Tibial nerve (tissue), 4 donors: ENCODE measurements around the gene ABCB10. TPM values are rescaled to one million over a fixed set of nuclear protein-coding genes. Genes with fewer than 3 reads are reported as not detected.
A peak's percentile ranks its signal among the peaks of the same experiment; 100 is the strongest.

Experiments used
- DNase-seq, 2 donors: peaks; one replicate each; pipeline ENCODE4 v3.0.0-alpha.2; 2019; ENCODE audit warnings: low spot score in 2 of 2
- H3K27ac ChIP-seq, 4 donors: fragments of 200-600 bp; sonication (generic) in 3 of 4; one replicate each; pipeline ENCODE4 v1.5.1; 2017 to 2019; ENCODE audit warnings: mild to moderate bottlenecking in 1 of 4
- H3K27me3 ChIP-seq, 2 donors: fragments of 200-600 bp; sonication (generic) in 1 of 2; one replicate each; pipeline versions ENCODE4 v1.5.1 to v1.6.0; 2017 to 2019
- H3K36me3 ChIP-seq, 3 donors: fragments of 200-600 bp; sonication (generic); one replicate each; pipeline ENCODE4 v1.5.1; 2018 to 2019
- H3K4me1 ChIP-seq, 4 donors: fragments of 200-600 bp; sonication (generic) in 3 of 4; one replicate each; pipeline ENCODE4 v1.5.1; 2017 to 2019
- H3K4me3 ChIP-seq, 4 donors: fragments of 200-600 bp; sonication (generic) in 3 of 4; one replicate each; pipeline ENCODE4 v1.5.1; 2017 to 2019; ENCODE audit warnings: mild to moderate bottlenecking in 1 of 4, moderate library complexity in 1 of 4
- H3K9me3 ChIP-seq, 4 donors: fragments of 200-600 bp; sonication (generic) in 3 of 4; one replicate each; pipeline ENCODE4 v1.5.1; 2017 to 2019
- CTCF ChIP-seq, 5 experiments: fragments of 200-600 bp in 3 of 5; fragments of 450-650 bp in 2 of 5; sonication (generic) in 3 of 5; IDR thresholded peaks; one replicate each; pipeline ENCODE4 v1.5.1; 2016 to 2019; ENCODE audit warnings: antibody characterized with exemption in 5 of 5, mild to moderate bottlenecking in 3 of 5, moderate library complexity in 2 of 5
- EP300 ChIP-seq, 2 donors: sonication (generic); formaldehyde crosslinking; IDR thresholded peaks; one replicate each; pipeline ENCODE4 v1.6.1; 2017; ENCODE audit warnings: antibody characterized with exemption in 2 of 2, mild to moderate bottlenecking in 1 of 2
- POLR2A ChIP-seq, 2 donors: fragments of 450-650 bp; IDR thresholded peaks; one replicate each; pipeline ENCODE4 v1.6.1; 2017; ENCODE audit warnings: antibody characterized with exemption in 2 of 2, mild to moderate bottlenecking in 2 of 2, moderate library complexity in 2 of 2
- WGBS, 2 donors: methylation state at CpG; one replicate each; pipeline ENCODE4 v1.1.5; 2018; 5-methylcytosine and 5-hydroxymethylcytosine counted together
- total RNA-seq, 4 donors: library from RNA; depleted of rRNA; stranded (reverse); fragments of >200 nt; gene quantifications; one replicate each; pipeline ENCODE4 v1.1.0, GENCODE V29; 2016

Gene ABCB10
- total RNA-seq, 4 donors from 2014 or later = 24.7 to 39.1 (median 27.2) TPM

DNA sequence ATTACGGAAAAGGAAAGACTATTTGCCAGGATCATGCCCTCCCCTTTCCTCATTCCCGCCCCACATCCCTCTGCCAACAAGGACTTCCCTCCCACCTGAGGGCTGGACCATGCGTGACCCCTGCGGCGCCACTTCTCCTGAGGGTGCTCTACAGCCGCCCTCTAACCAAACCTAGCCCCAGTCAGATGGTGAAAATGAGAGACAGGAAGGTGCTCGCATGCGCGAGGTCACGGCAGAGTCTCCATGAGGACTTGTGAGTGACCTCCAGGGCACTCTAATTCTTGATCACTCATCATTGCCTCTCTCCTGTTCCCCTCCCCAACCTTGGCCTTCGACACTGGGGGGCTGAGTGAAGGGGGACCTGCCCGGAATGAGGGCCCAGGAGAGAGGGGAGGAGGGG lies 35.3 kb upstream of the ABCB10 start:
- Histone ChIP-seq H3K9me3 (no peaks in the 10 kb centered on the region), H3K27me3 (no peaks in the 10 kb centered on the region), H3K36me3 (peaks cover 0 to 49% (median 4%) of the 10 kb centered on the region in 3 donors), H3K27ac (no peak overlapping the region), H3K4me1 (peaks cover 0 to 20% (median 0%) of the 10 kb centered on the region in 4 donors), H3K4me3 (no peak overlapping the region)
- DNase-seq = no peak
- WGBS, 2 donors = 93% methylated on average over 12 of the region's 12 CpGs
- TF ChIP-seq EP300 (IDR thresholded peaks at IDR 0.05) (no peak), POLR2A (IDR thresholded peaks at IDR 0.05) (no peak), CTCF (IDR thresholded peaks at IDR 0.05) (no peak)

DNA sequence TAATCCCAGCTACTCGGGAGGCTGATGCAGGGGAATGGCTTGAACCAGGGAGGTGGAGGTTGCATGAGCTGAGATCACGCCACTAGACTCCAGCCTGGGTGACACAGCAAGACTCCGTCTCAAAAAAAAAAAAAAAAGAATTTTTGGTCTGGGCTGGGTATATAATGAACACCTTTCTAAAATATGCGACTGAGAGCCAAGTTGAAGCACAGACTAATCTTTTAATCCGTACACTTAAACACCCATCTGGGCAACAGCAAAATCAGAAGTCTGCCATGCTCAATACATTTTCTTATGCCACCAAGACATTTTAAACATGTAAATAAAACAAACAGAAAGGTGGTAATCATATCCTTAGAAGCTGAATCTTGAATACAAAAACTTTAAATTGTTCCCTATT lies 31.6 kb upstream of the ABCB10 start:
- 92 to 96% methylated on average over 5 of the region's 5 CpGs for WGBS, 2 donors
- no peak for DNase-seq
- Histone ChIP-seq H3K36me3 (peaks cover 0 to 53% (median 4%) of the 10 kb centered on the region in 3 donors), H3K4me3 (no peak overlapping the region), H3K4me1 (no peaks in the 10 kb centered on the region), H3K9me3 (no peaks in the 10 kb centered on the region), H3K27me3 (no peaks in the 10 kb centered on the region), H3K27ac (no peak overlapping the region)
- TF ChIP-seq CTCF (IDR thresholded peaks at IDR 0.05) (no peak), POLR2A (IDR thresholded peaks at IDR 0.05) (no peak), EP300 (IDR thresholded peaks at IDR 0.05) (no peak)

GRCh38 chr1:229585338-229585737 lies 26.8 kb upstream of the ABCB10 start:
- Histone ChIP-seq H3K27me3 (no peaks in the 10 kb centered on the region), H3K4me3 (no peak overlapping the region), H3K9me3 (no peaks in the 10 kb centered on the region), H3K27ac (no peak overlapping the region), H3K36me3 (peaks cover 0 to 13% (median 0%) of the 10 kb centered on the region in 3 donors), H3K4me1 (peaks cover 0 to 13% (median 0%) of the 10 kb centered on the region in 4 donors)
- DNase-seq = no peak
- no peak for TF ChIP-seq EP300 (IDR thresholded peaks at IDR 0.05)
- no peak for TF ChIP-seq POLR2A (IDR thresholded peaks at IDR 0.05)
- no peak for TF ChIP-seq CTCF (IDR thresholded peaks at IDR 0.05)
- 69 to 76% methylated on average over 2 of the region's 2 CpGs for WGBS, 2 donors

DNA sequence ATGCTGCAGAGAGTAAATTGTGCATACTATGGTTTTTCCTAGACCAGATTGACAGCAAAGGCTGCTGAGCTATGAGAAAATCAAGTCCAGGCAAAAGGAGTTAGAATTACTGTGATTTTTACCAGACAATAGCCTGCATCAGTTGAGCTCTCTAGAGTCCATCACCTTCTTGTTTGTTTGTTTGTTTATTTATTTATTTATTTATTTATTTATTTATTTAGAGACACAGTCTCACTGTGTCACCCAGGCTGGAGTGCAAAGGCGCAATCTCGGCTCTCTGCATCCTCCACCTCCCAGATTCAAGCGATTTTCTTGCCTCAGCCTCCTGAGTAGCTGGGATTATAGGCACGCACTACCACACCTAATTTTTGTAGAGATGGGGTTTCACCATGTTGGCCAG lies 24.2 kb upstream of the ABCB10 start:
- no peak for DNase-seq
- WGBS, 2 donors = 94 to 97% methylated on average over 4 of the region's 4 CpGs
- Histone ChIP-seq H3K9me3 (no peaks in the 10 kb centered on the region), H3K27ac (peak overlapping the region in 1 of 4 donors; percentile 30), H3K4me3 (no peak overlapping the region), H3K27me3 (no peaks in the 10 kb centered on the region), H3K36me3 (peaks cover 0 to under 1% (median 0%) of the 10 kb centered on the region in 3 donors), H3K4me1 (peaks cover 0 to 29% (median 2%) of the 10 kb centered on the region in 4 donors)
- no peak for TF ChIP-seq POLR2A (IDR thresholded peaks at IDR 0.05)
- TF ChIP-seq EP300 (IDR thresholded peaks at IDR 0.05) = no peak
- no peak for TF ChIP-seq CTCF (IDR thresholded peaks at IDR 0.05)

DNA sequence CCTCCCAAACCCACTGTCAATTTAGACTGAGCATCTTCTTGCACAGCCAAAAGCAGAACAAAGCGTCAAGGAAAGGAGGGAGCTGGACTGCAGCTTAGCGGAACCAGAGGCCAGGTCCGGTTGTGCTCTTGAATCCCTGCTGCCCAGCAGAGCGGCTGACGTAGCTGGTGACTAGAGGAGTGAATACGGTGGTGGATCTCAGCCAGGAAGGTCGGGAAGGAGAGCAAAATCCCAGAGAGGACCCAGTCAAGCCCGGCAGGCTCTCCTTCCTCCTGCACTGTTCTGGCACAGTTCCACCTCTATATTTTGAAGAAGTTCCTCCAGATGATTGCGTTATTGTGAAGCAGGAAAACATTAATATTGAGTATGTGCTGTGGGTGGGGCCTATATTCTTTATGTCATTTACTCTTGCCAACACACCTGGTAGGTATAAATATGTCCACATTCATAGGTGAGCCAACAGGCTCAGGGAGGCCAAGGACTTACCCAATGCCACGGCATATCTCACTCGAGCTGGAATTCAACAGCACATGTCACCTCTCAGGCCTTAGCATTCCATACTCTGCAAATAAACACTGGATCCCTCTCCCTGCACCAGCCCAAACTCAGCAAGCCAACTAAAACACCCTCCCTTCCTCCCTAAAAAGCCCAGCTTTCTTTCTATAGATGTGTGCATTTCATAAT lies 23.6 kb upstream of the ABCB10 start:
- H3K4me1 ChIP-seq = peaks cover 0 to 29% (median 2%) of the 10 kb centered on the region in 4 donors
- H3K36me3 ChIP-seq = no peaks in the 10 kb centered on the region
- H3K9me3 ChIP-seq = no peaks in the 10 kb centered on the region
- WGBS, 2 donors = 25 to 26% methylated on average over 11 of the region's 11 CpGs
- H3K27me3 ChIP-seq = no peaks in the 10 kb centered on the region
- DNase-seq = peak in 1 of 2 donors; percentile 65
- TF ChIP-seq POLR2A (IDR thresholded peaks at IDR 0.05) (no peak), EP300 (IDR thresholded peaks at IDR 0.05) (peak in 1 of 2 donors; percentile 27)
- H3K27ac ChIP-seq = peak overlapping the region in 1 of 4 donors; percentile 30
- H3K4me3 ChIP-seq = no peak overlapping the region
